Spleen (tissue), 11 donors: ENCODE data around the gene DYNC2LI1. TPM values are rescaled to one million over a fixed set of nuclear protein-coding genes. Genes with fewer than 3 reads are reported as not detected.

Experiments used
- polyA plus RNA-seq, 3 donors: library from polyadenylated mRNA; stranded (reverse); fragments of 200-250 nt; gene quantifications; one replicate each; pipeline ENCODE4 v1.2.1, GENCODE V29; 2013
- small RNA-seq, 4 donors: library from RNA; depleted of rRNA; stranded (forward); fragments of <200 nt; gene quantifications; one replicate each; pipeline ENCODE3, GENCODE V24; 2016
- total RNA-seq, 7 donors: library from RNA; depleted of rRNA in 3 of 7; stranded (reverse); fragments of >200 nt in 3 of 7; fragmentation: NEBNext Ultra II Directional in 4 of 7; extraction: Animal tissue kit (Norgen Biotek cat#: 25700) in 4 of 7; gene quantifications; one replicate each; pipeline versions ENCODE4 v1.1.0 to v1.2.1, GENCODE V29; 2016 to 2021
- donor health status: healthy with polysubstance abuse.
- donor health status: DM: no; HTN: no; CAD: no; lungs with moderate emphysema.
- donor health status: DM: no; HTN: no; CAD: no.
- donor health status: Bipolar disorder and iron deficiency.
- donor health status: healthy.
- donor health status: DM: no; HTN: no; CAD: no.
- donor health status: DM: yes; HTN: yes; CAD: no.

DYNC2LI1 gene
- total and polyA plus RNA-seq, 10 donors, result 8.5 to 32.4 (median 12.6) TPM

Small RNAs within 50 kb of the gene (small RNA-seq; reads per million reads assigned to genes)
- 0 reads per million in 4 donors for gene RN7SKP66

Other genes starting within 250 kb of the DYNC2LI1 start
- gene THADA, start 178.0 kb upstream of the DYNC2LI1 start, total RNA-seq, result 10 to 100 TPM; 37.0 to 51.3 (median 43.5) TPM
- 10 to 100 TPM; 14.2 to 16.2 (median 15.5) TPM for gene THADA, start 178.0 kb upstream of the DYNC2LI1 start, polyA plus RNA-seq
- 10 to 100 TPM; 12.3 to 21.9 (median 17.3) TPM for gene PLEKHH2, start 136.8 kb upstream of the DYNC2LI1 start, total RNA-seq
- 1 to 10 TPM in 2 of 3 donors, under 1 TPM in 1; 0.91 to 2.3 (median 1.3) TPM for gene PLEKHH2, start 136.8 kb upstream of the DYNC2LI1 start, polyA plus RNA-seq
- under 1 TPM in 6 of 7 donors, not detected in 1; 0.37 to 0.85 (median 0.65) TPM for gene C1GALT1C1L, start 97.6 kb upstream of the DYNC2LI1 start, total RNA-seq
- gene C1GALT1C1L, start 97.6 kb upstream of the DYNC2LI1 start, polyA plus RNA-seq, result under 1 TPM; 0.10 to 0.55 (median 0.28) TPM
- under 1 TPM in 3 of 7 donors, not detected in 4; 0.24 to 0.37 (median 0.26) TPM for gene ABCG5, start 64.8 kb downstream of the DYNC2LI1 start, total RNA-seq
- under 1 TPM in 1 of 3 donors, not detected in 2; 0.05 TPM for gene ABCG5, start 64.8 kb downstream of the DYNC2LI1 start, polyA plus RNA-seq
- gene ABCG8, start 64.9 kb downstream of the DYNC2LI1 start, total RNA-seq, result under 1 TPM in 3 of 7 donors, not detected in 4; 0.20 to 0.46 (median 0.23) TPM
- under 1 TPM in 2 of 3 donors, not detected in 1; 0.02 to 0.03 TPM for gene ABCG8, start 64.9 kb downstream of the DYNC2LI1 start, polyA plus RNA-seq
- gene LRPPRC, start 221.9 kb downstream of the DYNC2LI1 start, total RNA-seq, result 10 to 100 TPM; 52.3 to 72.5 (median 60.3) TPM
- 10 to 100 TPM; 25.0 to 28.7 (median 27.3) TPM for gene LRPPRC, start 221.9 kb downstream of the DYNC2LI1 start, polyA plus RNA-seq